ENCODE results near the gene NRAS.

The NRAS gene

DNA sequence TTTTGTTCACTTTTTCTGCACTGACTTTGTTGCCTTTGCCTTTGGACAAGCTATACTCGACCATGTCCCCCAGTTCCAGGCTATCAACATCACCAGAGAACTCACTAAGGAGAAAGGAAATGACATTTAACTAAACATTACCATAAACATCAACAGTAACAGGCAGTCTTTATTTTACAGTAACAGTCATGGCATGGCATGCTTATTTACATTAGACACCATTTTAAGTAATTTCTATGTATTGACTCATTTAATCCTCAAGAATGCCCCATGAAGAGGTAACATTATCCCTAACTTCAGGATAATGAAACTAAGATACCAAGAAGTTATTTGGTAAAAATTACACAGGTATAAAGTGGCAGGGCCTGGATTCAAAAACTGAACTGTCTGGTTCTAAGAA, 8.7 kb upstream of the NRAS start:
- no peak for DNase-seq (ENCODE audit: low read depth in 2 of 2)

DNA sequence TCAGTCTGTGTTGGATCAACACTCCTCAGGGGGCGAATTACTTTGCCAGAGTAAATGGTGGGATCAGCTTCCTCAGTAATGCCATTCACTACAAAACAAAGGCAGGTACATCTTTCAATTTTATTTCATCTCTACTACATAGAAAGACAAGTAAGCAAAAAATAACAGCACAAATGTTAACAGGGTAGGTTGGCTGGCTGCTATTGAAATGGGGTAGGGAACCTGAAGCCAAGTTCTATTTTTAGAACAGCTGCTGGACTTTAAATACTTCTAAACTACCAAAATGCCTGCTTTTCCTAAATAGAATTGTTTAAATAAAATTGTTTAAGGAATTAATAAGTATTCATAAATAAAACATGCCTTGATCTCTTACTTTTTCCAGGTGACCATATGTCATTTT, 7.3 kb upstream of the NRAS start:
- DNase-seq (ENCODE audit: low read depth in 2 of 2) = no peak

DNA sequence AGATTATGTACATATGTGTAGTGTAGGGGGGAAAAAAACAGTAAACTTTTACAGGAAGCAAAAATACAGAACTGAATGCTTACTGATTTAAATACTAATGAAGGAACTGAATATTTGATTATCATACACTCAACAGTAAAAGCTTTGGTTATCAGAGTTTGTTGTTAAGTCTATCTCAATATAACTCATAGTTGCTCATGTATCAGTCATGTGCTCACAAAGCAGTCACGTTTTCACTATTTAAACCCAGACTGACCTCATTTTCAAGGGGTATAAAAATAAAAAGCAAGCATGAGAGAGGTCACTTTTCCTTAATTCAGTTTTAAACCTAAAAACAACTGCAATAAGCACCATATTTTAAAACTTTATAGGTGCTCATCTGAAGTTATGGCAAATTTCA, 6.9 kb upstream of the NRAS start:
- no peak for DNase-seq (ENCODE audit: low read depth in 2 of 2)

DNA sequence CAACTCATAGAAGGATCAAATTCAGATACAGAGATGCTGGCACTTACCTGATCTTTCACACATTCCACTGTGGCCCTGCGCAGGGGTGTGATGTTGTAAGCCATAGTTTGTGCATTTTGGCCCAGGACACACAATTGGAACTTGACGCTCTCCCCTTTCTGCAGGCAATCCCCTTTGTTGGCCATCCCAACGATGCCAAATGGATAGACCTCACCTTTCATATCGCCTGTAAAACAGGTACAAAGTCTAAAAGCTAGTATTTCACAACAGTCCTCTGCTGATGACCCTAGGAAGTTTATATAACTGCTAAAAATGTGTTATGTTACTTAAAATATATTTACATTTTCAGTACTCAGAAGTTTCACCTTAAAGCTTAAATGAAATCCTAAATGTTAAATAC, 3.9 kb upstream of the NRAS start:
- DNase-seq (ENCODE audit: low read depth in 2 of 2) = no peak

DNA sequence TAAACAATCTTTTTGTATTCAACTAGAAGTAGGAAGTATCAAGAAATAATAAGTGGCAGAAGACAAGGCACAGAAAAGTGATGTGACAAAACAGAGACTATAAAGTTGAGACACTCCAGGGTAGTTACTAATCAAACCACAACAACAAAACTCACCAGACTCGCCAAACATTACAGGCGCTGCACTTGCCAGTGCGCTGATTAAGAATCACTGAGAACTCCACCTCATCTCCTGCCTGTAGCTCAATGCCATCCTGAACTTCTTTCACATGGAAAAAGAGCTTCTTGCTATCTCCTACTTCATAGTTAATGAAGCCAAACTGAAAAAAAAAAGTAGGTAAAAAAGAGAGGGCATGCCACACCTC, 2.8 kb upstream of the NRAS start:
- DNase-seq (ENCODE audit: low read depth in 2 of 2) = no peak

DNA sequence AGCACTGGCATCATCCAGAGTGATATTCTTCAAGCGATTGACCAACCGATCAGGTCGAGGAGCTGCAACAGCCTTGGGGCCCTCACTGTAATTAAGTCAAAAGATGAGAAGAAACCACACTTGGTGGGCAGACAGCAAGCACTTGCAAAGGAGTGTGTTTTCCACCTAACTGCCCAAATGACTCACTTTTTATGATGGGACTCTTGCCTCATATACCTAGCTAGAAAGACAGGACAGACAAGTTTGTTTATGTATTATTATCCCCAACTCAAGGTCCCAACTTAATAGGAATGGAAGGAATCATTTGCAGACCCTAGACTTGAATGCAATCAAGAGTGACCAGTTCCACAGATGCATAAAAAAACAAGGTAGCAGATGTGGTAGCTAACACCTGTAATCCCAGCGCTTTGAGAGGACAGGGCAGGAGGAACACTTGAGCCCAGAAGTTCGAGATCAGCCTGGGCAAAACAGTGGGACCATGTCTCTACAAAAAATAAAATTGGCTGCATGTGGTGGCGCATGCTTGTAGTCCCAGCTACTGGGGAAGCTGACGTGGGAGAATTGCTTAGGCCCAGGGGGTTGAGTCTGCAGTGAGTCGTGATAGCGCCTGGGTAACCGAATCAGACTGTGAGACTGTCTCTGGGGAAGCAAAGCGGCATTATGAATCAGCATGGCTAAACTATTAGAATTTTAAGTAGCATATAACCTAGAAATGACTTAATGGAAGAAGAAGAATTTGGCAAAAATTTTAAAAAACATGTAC, 2.3 kb upstream of the NRAS start:
- peak in 1 of 2 donors; percentile 5 for DNase-seq (ENCODE audit: low read depth in 2 of 2)

DNA sequence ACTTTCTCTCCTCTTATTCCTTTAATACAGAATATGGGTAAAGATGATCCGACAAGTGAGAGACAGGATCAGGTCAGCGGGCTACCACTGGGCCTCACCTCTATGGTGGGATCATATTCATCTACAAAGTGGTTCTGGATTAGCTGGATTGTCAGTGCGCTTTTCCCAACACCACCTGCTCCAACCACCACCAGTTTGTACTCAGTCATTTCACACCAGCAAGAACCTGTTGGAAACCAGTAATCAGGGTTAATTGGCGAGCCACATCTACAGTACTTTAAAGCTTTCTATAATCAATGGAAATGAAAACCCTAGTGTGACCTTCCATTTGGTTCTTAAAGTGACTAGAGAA, 643 bp downstream of the NRAS start:
- DNase-seq (ENCODE audit: low read depth in 2 of 2) = no peak

DNA sequence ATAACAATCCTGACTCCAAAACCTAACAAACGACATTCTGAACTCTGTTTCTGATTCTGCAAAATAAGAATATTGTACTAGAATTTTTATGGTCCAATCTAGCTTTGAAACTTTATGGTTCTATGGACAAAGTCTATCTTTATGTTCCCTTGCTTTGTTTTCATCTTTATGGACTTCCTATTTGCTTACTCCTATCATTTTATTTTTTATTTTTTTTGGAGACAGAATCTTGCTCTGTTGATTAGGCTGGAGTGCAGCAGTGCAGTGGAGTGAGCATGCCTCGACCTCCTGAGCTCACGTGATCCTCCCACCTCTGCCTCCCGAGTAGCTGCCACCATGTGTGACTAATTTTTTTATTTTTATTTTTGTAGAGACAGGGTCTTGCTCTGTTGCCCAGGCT, 3.6 kb downstream of the NRAS start:
- DNase-seq (ENCODE audit: low read depth in 2 of 2) = no peak

DNA sequence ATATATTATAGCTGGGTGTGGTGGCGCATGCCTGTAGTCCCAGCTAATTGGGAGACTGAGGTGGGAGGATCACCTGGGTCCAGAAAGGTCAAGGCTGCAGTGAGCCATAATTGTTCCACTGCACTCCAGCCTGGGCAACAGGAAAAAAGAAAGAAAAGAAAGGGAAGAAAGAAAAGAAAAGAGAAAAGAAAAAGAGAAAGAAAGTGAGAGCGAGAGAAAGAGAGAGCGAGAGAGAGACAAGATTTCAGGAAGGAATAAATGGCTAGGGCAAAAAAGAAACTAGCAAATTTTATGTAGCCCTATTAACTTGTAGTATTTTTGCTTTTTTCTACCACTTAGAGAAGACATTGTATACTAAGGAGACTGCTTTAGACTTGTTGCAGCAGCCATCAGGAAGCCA, 6.2 kb downstream of the NRAS start:
- no peak for DNase-seq (ENCODE audit: low read depth in 2 of 2)

DNA sequence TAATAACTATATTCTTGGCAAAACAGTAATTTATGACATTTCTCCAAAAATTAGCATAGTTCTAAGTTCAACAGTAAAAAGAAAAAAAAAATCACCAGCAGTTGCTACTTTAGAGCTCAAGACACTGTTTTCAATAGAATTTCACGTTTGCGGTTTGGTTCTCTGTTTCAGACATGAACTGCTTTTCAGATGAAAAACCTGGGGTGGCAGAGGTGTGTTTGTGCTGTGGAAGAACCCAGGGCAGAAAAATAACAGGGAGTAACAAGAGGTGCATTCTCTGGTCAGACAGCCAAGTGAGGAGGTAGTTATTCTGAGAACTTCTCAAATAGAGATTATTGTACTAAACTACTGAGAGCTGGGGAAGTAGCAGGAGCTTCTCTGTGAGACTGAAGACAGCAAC, 9.0 kb downstream of the NRAS start:
- DNase-seq (ENCODE audit: low read depth in 2 of 2) = no peak

DNA sequence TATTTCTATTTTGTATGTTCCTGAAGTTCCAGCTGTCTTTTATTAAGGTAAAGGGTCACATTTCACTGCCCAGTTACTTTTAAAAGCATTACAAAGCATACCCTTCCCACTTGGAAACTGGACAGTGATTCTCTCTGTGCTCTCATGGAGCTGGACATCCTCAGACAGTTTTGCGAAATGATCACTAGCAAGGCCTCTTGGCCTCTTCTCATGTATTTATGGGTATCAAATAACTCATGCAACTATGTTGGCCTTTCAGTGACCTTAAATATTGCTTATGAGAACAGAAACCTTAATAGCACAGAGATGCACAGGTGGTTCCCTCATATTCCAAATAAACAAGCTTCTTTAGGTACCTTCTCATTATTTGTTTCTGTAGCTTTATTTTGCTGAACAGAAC, 13.3 kb downstream of the NRAS start:
- no peak for DNase-seq (ENCODE audit: low read depth in 2 of 2)

DNA sequence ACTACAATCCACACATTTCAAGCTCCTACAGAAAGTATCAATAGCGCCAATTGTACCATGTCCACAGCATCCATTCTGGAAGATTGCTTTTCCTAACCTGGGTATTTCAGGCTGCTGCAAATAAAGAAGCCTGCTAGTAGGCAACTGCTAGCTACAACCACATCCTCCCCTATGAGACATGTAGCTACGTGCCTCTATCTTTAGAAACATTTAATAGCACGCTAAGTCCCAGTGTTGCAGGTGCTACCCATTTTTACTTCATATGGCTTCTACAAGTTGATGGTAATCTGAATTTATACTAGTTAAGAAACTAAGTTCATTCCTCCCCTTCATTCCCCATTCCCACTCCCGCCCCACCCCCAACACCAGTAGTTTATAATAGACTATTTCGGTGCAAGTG, 13.8 kb downstream of the NRAS start:
- no peak for DNase-seq (ENCODE audit: low read depth in 2 of 2)

DNA sequence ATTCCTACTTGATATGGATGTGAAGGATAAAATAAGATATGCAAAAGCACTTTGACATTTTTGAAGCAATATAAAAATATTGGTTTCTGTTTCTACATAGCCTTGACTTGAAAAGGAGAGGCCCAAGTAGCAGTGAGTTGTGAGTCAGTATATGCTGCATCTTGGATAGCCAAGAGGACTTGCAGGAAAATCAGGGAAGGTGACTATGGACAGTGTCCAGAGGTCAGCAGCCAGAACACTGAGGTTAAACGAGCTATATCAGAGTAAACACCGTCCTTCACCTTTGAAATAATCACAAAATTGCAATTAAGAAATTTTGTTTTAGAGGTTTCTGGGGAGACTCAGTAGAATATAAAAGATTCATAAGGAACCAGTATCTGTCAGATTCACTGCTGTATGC, 14.6 kb downstream of the NRAS start:
- no peak for DNase-seq (ENCODE audit: low read depth in 2 of 2)

DNA sequence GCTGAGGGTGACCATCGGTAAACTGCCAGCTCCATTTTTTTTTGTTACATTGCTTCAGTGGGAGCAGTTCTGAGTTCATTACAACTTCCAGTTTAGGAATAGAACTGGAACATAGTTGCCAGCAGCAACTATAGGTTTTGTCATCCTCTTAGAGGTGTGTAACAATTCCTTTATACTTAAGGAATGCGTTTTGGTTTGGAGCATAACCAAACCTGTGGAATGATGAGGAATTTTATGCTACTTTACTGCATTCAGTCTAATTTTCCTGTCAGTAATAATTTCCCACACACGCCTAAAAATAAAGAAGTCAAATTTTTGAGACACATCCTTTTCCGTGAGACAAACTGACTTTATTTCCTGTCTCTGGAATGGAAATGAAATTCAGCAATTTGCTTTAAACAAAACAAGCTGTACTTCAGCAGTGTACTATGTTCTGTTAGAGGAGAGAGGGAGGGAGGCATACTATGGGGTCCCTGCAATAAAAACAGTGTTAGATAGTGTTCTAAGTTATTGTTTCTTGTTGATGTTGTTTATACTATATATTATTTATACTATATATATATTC, 16.5 kb downstream of the NRAS start:
- no peak for DNase-seq (ENCODE audit: low read depth in 2 of 2)

DNA sequence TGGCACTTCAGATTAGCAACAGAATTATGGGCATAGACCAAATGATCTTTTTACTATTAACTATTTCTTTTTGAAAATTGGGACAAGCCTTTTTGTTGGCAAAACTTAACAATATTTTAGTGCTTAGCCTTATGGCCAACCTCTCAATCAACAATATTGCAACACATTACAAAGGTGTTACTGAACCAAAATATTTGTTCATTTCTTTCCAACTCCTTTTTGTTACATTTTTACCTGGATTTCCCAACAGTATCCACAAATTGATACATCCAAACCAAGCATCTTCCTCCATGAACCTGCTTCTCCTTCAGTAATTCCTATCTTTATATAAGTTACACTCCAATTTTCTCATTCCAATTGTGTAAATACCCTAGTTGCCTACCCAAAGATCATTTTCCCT, 19.8 kb downstream of the NRAS start:
- DNase-seq (ENCODE audit: low read depth in 2 of 2) = no peak

DNA sequence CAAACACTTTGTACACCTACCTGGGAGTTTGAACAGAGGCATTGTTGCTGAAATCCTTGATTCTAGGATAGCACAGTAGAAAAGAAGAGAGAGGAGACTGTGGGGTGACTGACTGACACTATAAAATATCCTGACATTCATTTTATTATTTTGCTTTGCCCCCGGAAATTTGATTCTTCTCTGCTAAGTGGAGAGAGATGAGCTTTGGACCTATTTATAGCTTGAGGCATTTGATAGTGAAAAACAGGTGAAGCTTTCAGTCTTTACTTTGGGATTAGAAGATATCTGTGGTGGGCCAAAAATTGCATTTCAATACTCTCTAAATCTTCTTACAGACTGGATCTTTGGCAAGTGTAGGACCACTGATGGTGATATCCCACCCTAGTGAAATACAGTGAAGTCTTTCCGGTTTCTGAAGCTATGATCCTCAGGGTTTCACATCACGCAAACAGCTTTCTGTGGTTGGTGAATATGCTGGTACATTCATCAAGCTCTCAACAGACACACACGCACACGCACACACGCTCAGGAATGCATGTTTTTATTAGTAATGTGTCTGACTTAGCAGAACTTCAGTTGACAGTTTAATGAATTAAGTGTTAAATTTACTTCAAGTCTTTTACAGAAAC, 21.0 kb downstream of the NRAS start, which contains the start of gene AMPD1:
Gene AMPD1, minus strand, starts transcription at position 117 of the 629 bp plus-strand sequence. Its CDS starts 75 bp downstream, at position 42.
- DNase-seq (ENCODE audit: low read depth in 2 of 2) = no peak

DNA sequence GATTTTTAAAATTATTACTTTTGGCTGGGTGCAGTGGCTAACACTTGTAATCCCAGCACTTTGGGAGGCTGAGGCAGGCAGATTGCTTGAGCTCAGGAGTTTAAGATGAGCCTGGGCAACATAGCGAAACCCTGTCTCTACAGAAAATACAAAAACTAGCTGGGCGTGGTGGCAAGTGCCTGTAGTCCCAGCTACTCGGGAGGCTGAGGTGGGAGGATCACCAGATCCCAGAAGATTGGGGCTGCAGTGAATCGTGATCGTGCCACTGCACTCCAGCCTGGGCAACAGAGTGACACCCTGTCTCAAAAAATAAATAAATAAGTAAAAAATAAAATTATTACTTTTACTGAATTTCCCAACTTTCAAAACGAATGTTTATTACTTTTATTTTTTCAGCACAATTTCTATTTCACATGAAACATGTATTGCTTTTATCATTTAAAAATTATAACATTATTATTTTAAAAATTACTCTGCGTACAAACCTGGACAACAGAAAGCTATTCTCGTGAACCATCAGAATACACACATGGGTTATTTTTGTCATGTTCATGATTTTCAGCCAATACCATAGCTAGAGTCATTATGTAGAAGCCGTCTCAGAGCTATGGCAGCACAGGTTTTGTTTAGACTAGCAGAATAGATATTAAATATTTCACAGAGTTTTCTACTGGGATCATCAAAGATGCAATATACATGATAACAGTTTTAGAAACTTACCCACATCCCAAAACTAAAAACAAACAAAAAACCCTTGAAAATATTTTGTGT, 21.8 kb downstream of the NRAS start:
- no peak for DNase-seq (ENCODE audit: low read depth in 2 of 2)

DNA sequence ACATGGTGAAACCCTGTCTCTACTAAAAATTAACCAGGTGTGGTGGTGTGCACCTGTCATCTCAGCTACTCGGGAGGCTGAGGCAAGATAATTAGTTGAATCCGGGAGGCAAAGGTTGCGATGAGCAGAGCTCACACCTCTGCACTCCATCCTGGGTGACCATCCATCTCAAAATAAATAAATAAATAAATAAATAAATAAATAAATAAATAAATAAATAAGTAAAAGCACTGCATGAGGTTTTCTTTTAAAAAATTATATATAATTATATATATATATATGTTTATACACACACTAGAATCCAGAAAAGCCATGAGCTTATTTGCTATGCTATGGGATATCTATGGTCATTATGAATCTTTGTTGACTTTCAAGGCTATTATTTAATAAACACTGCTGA, 23.6 kb downstream of the NRAS start:
- DNase-seq (ENCODE audit: low read depth in 2 of 2) = no peak

DNA sequence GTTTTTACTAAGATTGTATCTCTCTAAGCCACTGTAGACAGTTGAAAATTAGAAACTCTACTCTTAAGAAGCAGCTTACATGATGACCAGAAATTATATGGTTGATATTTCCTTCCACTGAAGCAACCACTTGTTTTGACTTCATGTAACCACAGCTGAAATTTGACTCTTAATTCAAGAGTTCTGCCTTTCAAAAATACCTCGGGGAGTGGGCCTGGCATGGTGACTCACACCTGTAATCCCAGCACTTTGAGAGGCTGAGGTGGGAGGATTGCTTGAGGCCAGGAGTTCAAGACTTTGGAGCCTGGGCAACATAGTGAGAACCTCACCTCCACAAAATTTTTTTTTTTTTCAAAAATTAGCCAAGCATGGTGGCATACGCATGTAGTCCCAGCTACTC, 25.5 kb downstream of the NRAS start:
- DNase-seq (ENCODE audit: low read depth in 2 of 2) = no peak

DNA sequence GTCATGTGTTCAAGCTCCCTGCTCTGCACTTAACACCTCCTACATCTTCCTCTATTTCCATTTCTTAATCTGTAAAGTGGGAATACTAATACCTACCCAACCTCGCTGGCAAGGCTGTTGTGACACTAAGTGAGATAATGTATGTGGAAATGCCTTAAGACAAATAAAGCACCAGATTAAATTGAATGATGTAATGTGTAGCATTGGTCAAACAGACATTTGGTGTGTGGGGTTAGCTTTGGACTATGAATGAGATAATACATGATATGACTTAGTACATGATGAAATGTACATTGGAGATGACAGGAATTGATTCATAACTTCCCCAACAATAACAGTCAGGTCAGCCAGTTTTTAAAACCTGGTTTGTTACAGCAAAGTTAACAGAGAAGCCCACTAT, 26.4 kb downstream of the NRAS start:
- DNase-seq (ENCODE audit: low read depth in 2 of 2) = no peak

DNA sequence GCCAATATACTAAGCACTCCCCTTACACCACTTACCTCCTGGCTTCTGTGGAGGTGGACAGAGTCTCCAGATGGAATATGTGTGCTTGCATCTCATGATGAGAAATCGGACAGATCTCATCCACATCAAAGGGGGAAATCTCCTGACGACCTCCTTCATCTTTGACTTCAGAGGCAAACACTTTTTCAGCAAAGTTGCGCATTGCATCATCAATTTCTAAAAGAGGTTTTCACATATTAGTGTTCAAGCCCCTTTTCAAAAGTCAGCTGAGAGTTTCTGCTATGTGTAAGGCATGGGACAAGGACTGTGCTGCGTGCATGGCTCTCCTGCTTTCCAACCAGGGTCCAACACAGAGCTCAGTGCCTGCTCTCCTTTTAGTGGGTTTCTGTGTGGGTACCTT, 28.0 kb downstream of the NRAS start:
- no peak for DNase-seq (ENCODE audit: low read depth in 2 of 2)

DNA sequence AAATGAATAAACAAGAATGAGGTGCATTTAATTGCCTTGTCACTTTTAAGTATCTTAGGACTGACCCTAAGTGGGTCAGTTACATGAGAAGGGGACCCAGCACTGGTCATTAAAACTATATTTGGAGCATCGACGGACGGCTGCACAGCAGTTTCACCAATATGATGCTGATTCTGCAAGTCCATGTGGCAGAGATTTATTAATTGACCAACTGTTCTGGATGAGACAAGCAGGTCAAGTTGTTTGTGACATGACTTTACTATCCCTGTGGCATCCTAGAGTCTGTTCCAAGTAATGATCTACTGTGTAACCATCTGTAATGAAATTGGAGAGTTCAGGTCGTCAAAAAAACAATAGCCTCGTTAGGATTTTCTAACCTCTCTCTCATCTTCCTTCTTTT, 30.7 kb downstream of the NRAS start:
- no peak for DNase-seq (ENCODE audit: low read depth in 2 of 2)

DNA sequence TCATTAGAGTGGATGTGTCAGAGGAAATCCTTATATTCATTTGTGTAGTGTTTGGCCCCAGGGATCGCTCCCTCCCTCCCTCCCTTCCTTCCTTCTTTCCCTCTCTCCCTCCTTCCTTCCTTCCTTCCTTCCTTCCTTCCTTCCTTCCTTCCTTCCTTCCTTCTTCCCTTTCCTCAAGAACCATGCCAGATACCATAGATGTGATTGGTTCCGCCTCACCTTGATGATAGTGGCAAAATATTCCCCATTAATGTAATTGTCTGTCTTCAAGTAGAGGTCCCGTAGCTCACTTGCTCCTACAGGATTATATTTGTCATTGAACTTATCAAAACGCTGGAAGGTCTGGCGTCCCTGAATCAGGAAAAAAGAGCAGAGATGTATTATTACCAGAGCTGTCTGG, 38.9 kb downstream of the NRAS start:
- no peak for DNase-seq (ENCODE audit: low read depth in 2 of 2)
